IPS-NIHi11 (cell line): Measurements from ENCODE around the gene MCUB.

Experiments
- DNase-seq: peaks from one replicate; pipeline ENCODE4 v3.0.0; 2012; ENCODE audit warnings: mixed read lengths, low spot score

MCUB gene

DNA sequence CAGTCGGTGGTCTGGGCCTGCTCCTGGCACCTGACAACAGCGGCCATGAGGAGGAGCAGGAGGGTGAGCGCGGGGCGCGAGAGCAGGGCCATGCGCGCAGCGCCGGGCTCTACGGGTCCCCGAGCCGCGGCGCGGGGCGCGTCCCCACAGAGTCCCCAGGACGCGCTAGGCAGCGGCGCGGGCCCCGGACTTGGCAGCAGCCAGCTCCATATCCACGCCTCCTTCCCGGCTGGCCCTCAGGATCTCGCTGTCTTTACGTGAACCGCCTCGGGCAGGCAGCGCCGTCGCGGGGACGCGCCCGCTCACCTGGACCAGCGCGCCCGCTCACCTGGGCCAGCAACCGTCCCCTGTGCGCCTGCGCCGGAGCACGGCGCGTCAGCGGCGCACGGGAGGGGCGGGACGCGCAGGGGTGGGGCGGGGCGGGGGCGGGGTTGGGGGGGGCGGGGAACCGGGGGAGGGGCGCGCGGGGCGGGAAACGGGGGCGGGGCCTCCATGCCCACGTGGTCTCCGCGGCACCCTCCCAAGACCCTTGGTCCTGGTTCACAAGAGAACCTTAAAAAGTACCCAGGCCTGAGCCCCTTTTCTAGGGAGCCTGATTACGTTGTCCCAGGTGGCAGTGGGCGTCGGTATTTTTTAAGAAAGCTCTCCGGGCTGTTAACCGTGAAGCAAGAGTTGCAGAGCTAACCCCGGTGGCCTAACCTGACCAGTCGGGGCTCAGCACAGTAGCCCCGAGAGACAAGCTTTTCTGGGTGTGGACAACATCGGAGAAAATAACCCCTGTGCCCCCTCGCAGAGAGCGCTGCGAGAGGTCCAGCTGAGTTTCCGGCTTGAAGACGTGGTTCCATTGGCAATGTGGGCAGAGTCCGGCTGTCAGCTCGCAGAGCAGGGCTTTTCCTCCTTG, 169.9 kb downstream of the MCUB start, which contains the start of gene PLA2G12A:
Gene PLA2G12A (minus strand): TSS at position 353 of the 901 bp plus-strand sequence. CDS start 261 bp downstream, at position 92.
- DNase-seq = peak; percentile 95

DNA sequence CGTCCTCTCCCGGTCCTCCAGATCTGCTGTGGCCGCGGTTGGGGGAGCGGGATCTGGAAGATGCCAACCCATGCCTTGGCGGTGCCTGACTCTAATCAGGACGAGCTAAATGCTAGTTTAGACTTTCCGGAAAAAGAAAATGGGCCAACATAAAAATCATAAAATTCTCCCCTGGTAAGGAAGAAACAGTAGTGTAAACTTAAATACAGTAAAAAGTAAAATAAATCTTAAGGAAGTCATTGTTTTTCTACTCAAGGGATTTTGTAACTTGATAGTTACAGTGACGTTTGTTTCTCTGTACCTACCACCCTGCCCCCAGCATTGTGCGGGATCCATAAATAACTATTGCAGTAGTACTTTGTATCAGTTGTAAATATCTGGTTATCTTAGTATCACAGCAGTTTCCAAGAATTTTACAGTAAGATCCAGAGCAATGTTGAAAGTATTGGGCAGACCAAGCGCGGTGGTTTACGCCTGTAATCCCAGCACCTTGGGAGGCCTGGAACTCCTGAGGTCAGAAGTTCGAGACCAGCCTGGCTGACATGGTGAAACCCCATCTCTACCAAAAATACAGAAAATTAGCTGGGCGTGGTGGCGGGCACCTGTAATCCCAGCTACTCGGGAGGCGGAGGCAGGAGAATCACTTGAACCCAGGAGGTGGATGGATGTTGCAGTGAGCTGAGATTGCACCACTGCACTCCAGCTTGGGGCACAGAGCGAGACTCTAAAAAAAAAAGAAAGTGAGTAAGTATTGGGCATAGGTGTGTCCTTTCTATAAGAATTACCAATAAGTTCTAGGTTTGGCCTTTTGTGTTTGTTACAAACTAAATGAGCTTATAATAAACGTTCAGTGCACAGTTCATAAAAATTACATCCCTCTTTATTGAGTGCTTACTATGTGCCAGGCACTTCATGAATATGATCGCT, 170.8 kb downstream of the MCUB start:
- no peak for DNase-seq

DNA sequence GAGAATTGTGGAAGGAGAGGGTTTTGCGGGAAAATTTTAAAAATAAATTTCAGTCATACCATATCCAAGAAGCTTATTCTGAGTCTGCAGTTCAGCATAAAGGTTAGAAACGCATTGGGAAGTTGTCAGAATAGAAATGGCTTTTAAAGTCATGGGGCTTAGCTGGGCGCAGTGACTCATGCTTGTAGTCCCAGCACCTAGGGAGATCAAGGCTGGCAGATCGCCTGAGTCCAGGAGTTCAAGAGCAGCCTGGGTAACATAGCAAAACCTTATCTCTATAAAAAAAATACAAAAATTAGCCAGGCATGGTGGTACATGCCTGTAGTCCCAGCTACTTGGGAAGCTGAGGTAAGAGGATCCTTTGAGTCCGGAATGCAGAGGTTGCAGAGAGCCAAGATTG, 173.7 kb downstream of the MCUB start:
- DNase-seq = no peak

DNA sequence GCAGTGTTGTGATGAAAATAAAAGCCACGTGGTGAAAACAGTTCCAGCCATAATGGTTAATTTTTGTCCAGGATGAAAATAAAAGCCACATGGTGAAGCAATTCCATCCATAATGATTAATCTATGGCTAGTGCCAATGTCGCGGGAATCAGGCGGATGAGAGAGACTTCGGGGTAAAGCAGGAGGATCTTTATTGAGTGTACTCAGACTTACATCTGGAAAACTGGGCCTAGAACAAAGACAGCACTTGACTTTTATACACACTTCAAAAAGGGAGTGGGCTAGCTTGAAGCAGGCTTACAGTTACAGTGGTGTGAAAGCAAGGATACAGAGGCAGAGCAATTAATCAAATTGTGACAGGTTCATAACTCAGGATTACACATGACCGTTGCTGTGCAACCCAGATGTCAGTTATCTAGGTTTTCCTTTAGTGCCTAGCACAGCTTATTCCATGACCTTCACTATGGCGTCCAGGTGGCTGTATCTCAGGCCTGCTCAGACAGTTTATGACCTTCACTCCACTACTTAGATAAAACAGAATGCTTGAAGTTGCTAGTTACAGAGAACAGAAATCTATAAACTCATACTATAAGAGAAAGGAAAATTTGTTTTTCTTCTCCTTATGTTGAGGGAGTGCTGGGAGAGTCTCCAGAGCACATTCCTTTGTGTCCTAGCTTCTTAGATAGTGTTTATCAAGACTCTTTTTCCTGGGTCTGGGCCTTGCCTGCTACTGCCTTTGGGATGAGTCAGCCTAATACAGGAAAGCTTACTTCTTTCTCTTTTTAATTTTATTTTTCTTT, 175.7 kb downstream of the MCUB start:
- DNase-seq = no peak
